NCI-H748 treated with DMSO at 0.1 percent for 48 hours (cell line): ENCODE data around the gene RASA4B.
"Not testable (repeated sequence)": the region's sequence is repeated elsewhere in the genome, so short reads cannot be mapped to it uniquely, and the experiment has no call there.

Source experiments
- DNase-seq: peaks from one replicate; lab custom pipeline; 2025; lab: John Stamatoyannopoulos, UW

RASA4B gene

DNA sequence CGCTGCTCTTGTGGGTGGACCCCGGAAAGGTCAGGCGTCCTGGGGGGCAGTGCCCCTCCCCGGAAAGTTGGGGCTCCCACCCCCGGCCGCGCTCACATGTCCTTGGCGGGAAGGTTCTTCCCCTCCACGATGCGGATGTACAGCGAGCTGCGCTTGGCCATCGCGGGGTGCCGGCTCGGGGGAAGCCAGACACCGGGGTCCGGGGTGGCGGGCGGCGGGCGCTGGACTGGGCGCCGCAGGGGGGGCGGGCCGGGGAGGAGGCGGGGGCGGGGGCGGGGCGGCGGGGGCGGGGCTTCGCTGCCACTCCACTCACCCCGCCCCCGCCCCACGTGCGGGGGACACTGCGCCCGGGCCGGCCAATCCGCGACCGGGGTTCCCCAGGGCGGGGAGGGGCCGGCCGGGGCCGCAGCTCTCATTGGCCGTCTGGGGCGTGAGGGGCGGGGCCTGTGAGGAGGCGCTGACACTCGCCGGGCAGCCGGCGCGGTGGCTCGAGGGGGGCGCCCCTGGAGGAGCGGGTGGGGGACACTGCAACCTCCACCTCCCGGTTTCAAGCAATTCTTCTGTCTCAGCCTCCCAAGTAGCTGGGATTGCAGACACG, at the start of gene RASA4B:
TSS of gene RASA4B (minus strand) at position 228 of the 598 bp plus-strand sequence. CDS start at position 161, 67 bp downstream.
- DNase-seq: not testable (repeated sequence)

- not testable (repeated sequence) for DNase-seq
Measured at GRCh38 chr7:102550808-102551422, 33.3 kb upstream of the RASA4B start, which contains the start of gene SPDYE2. Gene SPDYE2, plus strand, starts transcription at chr7:102551226. Its CDS starts 2,030 bp downstream, at chr7:102553256.

GRCh38 chr7:102546353-102546752, 28.8 kb upstream of the RASA4B start:
- DNase-seq: not testable (repeated sequence)

- DNase-seq: not testable (repeated sequence)
Measured at GRCh38 chr7:102545288-102545687, 27.7 kb upstream of the RASA4B start.

DNA sequence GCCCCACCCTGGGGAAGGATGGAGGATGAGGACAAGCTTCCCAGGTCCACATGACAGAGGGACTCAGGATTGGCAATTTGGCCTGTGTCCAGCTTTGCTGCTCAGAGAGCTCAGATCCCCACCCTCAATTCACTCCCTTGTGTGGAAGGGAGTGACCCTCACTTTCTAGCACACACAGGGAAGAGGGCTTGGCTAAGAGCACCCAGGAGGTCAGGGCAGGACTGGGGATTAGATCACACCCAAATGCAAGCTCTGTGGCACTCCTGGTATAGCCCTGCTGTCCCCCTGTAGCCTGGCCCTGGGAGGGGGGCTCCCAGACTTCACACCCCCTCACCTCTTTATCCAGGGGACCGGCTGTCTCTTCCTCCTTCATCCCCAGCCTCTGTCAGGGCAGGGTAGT, 26.8 kb upstream of the RASA4B start:
- DNase-seq: not testable (repeated sequence)

DNA sequence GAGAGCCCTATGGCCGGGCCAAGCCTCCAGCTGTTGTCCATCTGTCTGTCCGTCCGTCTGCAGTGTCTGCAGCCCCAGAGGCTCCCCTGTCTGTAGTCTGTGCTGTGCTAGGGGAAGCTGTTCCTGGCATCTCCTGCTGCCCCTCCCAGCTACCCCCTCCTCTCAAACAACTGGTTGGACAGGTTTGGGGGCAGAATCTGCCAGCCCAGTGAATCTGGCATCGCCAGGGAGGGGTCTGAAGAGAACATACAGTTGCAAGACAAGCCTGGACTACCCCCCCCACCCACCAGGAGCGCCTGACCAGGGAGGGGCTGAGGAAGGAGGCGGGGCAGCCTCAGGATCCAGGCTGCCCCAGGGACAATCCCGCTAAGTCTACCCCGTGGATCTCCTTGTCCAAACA, 26.0 kb upstream of the RASA4B start, which contains the start of gene UPK3BL2:
TSS of gene UPK3BL2 (minus strand) at position 101 of the 400 bp plus-strand sequence. CDS start at position 41, 60 bp downstream.
- DNase-seq: not testable (repeated sequence)

DNA sequence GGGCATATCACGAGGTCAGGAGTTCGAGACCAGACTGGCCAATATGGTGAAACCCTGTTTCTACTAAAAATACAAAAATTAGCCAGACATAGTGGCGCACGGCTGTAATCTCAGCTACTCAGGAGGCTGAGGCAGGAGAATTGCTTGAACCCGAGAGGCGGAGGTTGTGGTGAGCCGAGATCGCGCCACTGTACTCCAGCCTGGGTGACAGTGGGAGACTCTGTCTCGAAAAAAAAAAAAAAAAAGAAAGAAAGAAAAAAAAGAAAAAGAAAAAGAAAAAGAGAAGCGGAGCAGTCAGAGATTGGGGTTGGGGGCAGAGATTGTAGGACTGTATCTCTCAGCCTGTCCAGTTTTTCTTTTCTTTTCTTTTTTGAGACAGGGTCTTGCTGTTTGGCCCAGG, 25.2 kb upstream of the RASA4B start:
- not testable (repeated sequence) for DNase-seq

GRCh38 chr7:102542083-102542482, 24.5 kb upstream of the RASA4B start:
- DNase-seq: not testable (repeated sequence)

DNA sequence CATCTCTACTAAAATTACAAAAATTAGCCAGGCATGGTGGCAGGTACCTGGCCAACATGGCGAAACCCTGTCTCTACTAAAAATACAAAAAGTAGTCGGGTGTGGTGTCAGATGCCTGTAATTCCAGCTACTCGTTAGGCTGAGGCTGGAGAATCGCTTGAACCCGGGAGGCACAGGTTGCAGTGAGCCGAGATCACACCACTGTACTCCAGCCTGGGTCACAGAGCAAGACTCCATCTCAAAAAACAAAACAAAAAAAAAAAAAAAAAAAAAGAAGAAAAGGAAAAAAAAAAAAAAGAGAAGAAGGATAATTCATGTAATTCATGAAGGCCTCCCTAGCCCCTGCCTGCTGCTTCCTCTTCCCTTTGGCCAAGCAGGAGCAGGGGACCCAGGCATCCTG, 23.0 kb upstream of the RASA4B start:
- DNase-seq: not testable (repeated sequence)

DNA sequence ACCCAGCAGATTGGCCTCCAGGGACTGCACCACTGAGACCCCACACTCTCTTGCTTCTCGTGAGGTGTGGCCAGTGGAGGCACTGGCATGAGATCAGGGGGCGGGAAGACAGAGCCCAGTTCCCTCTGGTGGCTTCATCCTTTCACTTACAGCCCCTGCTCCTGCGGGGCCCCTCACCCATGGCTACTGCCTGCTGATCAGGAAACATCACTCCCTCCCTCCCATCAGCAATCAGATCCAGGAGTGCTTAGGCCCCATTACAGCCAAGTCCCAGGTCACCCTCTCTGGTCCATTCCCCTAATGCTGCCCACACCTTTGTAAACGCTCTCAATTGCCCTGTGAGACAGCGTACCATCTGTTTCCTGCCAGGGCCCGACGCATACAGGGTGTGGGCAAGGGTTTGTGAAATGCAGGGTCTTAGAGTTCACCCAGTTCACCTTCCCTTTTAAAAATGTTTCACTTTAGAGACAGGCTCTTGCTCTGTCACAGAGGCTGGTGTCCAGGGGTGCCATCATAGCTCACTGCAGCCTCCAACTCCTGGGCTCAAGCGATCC, 17.6 kb upstream of the RASA4B start:
- not testable (repeated sequence) for DNase-seq

- not testable (repeated sequence) for DNase-seq
Measured at GRCh38 chr7:102532127-102532526, 14.6 kb upstream of the RASA4B start.

DNA sequence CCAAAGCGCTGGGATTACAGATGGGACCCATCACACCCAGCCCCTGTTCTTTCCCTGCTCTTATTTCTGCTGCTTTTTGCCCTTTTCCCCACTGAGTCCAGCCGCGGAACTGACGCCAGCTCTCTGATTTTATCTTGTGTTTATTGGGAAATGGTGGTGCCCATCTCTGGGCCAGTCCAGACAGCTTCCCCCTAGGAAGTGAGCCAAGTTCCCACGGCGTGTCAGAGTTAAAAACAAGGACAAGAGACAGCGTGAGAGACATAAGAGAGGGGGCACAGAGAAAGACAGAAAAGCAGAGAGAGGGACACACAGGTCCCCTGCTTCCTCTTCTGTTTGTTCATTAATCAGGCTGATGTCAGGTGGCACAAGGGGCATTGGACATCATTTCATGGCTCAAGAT, 14.0 kb upstream of the RASA4B start:
- DNase-seq: not testable (repeated sequence)

DNA sequence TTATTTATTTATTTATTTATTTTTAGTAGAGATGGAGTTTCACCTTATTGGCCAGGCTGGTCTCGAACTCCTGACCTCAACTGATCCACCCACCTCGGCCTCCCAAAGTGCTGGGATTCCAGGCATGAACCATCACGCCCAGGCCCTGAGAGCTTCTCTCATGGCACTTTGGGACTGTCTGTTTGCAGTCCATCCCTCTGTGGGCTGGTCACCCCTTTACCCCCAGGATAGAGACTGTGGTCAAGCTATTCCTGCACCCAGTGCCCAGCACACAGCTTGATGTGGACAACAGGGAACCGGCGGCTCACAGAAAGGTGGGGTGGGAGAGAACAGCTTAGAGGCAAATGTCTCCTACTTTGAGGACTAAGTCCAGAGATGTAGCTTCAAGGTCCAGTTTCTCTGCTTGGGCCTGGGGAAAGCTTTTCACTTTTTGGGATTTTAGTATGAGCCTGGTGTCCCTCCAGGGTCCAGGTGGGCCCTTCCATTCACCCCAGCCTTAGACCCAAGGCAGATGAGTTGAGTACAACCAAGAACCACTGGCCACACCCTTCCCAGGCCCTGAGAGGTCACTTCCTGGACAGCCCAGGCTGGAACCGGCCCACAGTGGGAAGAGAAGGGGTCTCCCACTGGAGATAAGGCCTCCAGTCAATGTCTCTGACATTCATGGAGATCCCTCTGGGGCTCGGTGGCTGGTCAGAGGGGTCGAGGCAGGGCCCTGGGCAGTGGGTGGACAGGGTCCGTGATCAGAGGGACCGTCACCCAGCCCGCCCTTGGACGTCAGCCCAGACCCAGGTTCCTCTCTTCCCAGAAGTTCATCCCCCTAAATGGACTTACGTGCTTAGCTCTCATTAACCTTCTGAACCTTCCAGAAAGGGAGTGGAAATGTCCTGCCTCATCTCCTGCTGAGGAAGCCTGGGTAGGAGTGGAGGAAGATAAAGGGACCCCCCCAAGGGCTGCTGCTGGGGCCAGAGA, 10.5 kb upstream of the RASA4B start:
- not testable (repeated sequence) for DNase-seq

- not testable (repeated sequence) for DNase-seq
Measured at GRCh38 chr7:102527182-102527581, 9.6 kb upstream of the RASA4B start.

DNA sequence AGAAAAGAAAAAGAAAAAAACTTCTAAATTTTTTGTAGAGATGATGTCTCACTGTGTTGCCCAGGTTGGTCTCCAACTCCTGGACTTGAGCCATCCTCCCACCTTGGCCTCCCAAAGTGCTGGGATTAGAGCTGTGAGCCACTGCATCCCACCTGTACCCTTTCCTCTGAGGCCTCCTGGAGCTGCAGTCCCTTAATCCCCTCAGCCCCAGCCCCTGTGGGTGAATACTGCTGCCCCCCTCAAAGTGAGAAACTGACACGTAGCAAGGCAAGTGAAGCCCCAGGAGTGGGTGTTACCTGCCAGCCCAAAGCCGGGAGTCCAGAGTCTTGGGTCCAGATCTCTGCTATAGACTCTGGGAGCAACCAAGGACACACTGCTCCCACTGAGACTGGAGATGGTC, 7.2 kb upstream of the RASA4B start:
- not testable (repeated sequence) for DNase-seq

GRCh38 chr7:102520797-102521196, 3.2 kb upstream of the RASA4B start:
- DNase-seq: not testable (repeated sequence)

GRCh38 chr7:102516951-102517350, 626 bp downstream of the RASA4B start:
- DNase-seq: not testable (repeated sequence)

DNA sequence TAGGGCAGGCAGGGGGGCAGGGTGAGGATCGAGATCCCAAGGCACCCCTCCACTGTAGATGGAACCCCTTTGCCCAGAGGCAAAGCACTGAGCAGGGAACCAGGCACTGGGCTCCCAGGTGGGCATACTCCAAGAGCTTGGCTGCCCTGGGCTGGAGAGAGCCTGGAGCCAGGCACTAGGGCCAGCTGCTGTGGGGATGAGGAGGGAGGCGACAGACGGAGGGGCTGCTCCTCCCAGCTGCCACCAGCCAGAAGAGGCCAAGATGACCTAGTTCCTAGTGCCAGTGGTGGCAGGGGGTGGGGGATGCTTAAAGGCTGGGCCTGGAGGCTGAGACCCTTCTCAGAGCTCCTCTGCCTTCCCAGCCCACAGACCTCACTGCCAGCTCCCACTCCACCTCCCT, 1.7 kb downstream of the RASA4B start:
- not testable (repeated sequence) for DNase-seq

GRCh38 chr7:102514881-102515721, 2.5 kb downstream of the RASA4B start:
- not testable (repeated sequence) for DNase-seq

DNA sequence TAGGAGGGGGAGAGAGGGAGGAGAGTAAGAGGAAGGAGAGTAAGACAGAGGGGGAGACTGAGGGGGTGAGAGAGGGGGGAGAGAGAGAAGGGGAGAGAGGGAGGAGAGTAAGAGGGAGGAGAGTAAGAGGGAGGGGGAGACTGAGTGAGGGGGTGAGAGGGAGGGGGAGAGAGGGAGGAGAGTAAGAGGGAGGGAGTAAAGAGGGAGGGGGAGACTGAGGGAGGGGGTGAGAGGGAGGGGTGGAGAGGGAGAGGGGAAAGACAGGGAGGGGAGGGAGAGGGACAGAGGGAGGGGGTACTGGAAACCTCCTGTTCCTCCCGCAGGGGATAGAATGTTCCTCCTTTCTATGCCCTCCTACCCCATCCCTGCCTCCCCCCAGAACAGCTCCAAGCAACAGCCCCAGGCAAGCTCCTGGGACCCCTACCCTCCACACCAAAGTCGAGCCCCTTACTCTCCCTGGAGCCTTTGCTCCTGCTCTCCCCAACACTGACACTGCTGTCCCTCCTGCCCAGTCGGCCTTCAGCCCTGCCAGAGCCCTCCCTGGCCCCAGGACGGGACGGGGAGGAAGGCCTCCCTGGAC, 4.8 kb downstream of the RASA4B start:
- not testable (repeated sequence) for DNase-seq
